ENCODE results near the gene RAB5A. TPM values are rescaled to one million over a fixed set of nuclear protein-coding genes. Genes with fewer than 3 reads are reported as not detected.

Gene RAB5A
- total RNA-seq, 1 donor = 69.1 TPM

GRCh38 chr3:19938295-19938627 lies 8.6 kb upstream of the RAB5A start:
- no peak for DNase-seq (ENCODE audit: insufficient read length, low spot score, missing footprints)
- Histone ChIP-seq H3K9me3 (ENCODE audit: low read depth, low read length) (no peaks in the 10 kb centered on the region), H3K4me1 (ENCODE audit: insufficient read depth, low read length) (no peaks in the 10 kb centered on the region), H3K79me2 (ENCODE audit: insufficient read depth, low read length) (no peaks in the 10 kb centered on the region), H3K27me3 (ENCODE audit: insufficient read depth, low read length) (no peaks in the 10 kb centered on the region), H4K20me1 (ENCODE audit: insufficient read depth, low read length) (no peaks in the 10 kb centered on the region), H2AFZ (ENCODE audit: low read length) (no peak overlapping the region), H3K36me3 (ENCODE audit: insufficient read depth, low read length) (no peaks in the 10 kb centered on the region), H3K27ac (ENCODE audit: low read depth, low read length) (no peak overlapping the region), H3K4me3 (ENCODE audit: insufficient read depth, low read length) (no peak overlapping the region), H3K4me2 (ENCODE audit: insufficient read depth, low read length) (no peak overlapping the region)
- TF ChIP-seq CTCF (IDR thresholded peaks at IDR 0.05; ENCODE audit: extremely low read depth, low read depth, low read length) = no peak

GRCh38 chr3:19940643-19941042 lies 6.3 kb upstream of the RAB5A start:
- no peak overlapping the region for H3K4me2 ChIP-seq (ENCODE audit: insufficient read depth, low read length)
- H3K4me1 ChIP-seq (ENCODE audit: insufficient read depth, low read length) = no peaks in the 10 kb centered on the region
- no peak for DNase-seq (ENCODE audit: insufficient read length, low spot score, missing footprints)
- TF ChIP-seq CTCF (IDR thresholded peaks at IDR 0.05; ENCODE audit: extremely low read depth, low read depth, low read length) = no peak
- H3K36me3 ChIP-seq (ENCODE audit: insufficient read depth, low read length) = no peaks in the 10 kb centered on the region
- H3K9me3 ChIP-seq (ENCODE audit: low read depth, low read length) = no peaks in the 10 kb centered on the region
- H3K79me2 ChIP-seq (ENCODE audit: insufficient read depth, low read length) = no peaks in the 10 kb centered on the region
- no peak overlapping the region for H3K4me3 ChIP-seq (ENCODE audit: insufficient read depth, low read length)
- H3K27ac ChIP-seq (ENCODE audit: low read depth, low read length) = no peak overlapping the region
- no peaks in the 10 kb centered on the region for H4K20me1 ChIP-seq (ENCODE audit: insufficient read depth, low read length)
- H2AFZ ChIP-seq (ENCODE audit: low read length) = no peak overlapping the region
- H3K27me3 ChIP-seq (ENCODE audit: insufficient read depth, low read length) = no peaks in the 10 kb centered on the region

GRCh38 chr3:19945534-19945933 lies 1.4 kb upstream of the RAB5A start:
- peaks cover 19% of the 10 kb centered on the region for H3K4me1 ChIP-seq (ENCODE audit: insufficient read depth, low read length)
- H3K4me3 ChIP-seq (ENCODE audit: insufficient read depth, low read length) = no peak overlapping the region
- no peak overlapping the region for H2AFZ ChIP-seq (ENCODE audit: low read length)

More at GRCh38 chr3:19945534-19945933, 1.4 kb upstream of the RAB5A start:
- Histone ChIP-seq H3K79me2 (ENCODE audit: insufficient read depth, low read length) (peaks cover 37% of the 10 kb centered on the region), H4K20me1 (ENCODE audit: insufficient read depth, low read length) (peaks cover 31% of the 10 kb centered on the region), H3K27me3 (ENCODE audit: insufficient read depth, low read length) (no peaks in the 10 kb centered on the region), H3K4me2 (ENCODE audit: insufficient read depth, low read length) (no peak overlapping the region), H3K9me3 (ENCODE audit: low read depth, low read length) (no peaks in the 10 kb centered on the region), H3K27ac (ENCODE audit: low read depth, low read length) (no peak overlapping the region), H3K36me3 (ENCODE audit: insufficient read depth, low read length) (peaks cover 3% of the 10 kb centered on the region)
- TF ChIP-seq CTCF (IDR thresholded peaks at IDR 0.05; ENCODE audit: extremely low read depth, low read depth, low read length) = no peak
- DNase-seq (ENCODE audit: insufficient read length, low spot score, missing footprints) = no peak

Data from osteoblast (primary cell).